ENCODE data around the gene AGO3. TPM values are rescaled to one million over a fixed set of nuclear protein-coding genes. Genes with fewer than 3 reads are reported as not detected.

The AGO3 gene
- total and polyA plus RNA-seq, 2 of the 13 experiments (the other 11 are each of a cell fraction or from before 2014, with no cell fraction given): 21.2 to 27.1 TPM

GRCh38 chr1:35883635-35884101 lies 47.2 kb upstream of the AGO3 start (continued):
- no peak for TF ChIP-seq ELF4 (CRISPR knock-in tag; IDR thresholded peaks at IDR 0.05; ENCODE audit: borderline replicate concordance)
- TF ChIP-seq ZNF740 (CRISPR knock-in tag; IDR thresholded peaks at IDR 0.05): peak; percentile 48; the same call in 1 of the 2 replicates
- no peak for TF ChIP-seq BHLHE40 (IDR thresholded peaks at IDR 0.05; ENCODE audit: low read length)
- no peak for TF ChIP-seq MAFG (CRISPR knock-in tag; IDR thresholded peaks at IDR 0.05)
- no peak for TF ChIP-seq BORCS8-MEF2B (CRISPR knock-in tag; IDR thresholded peaks at IDR 0.05)
- no peak for TF ChIP-seq TFDP1 (CRISPR knock-in tag; IDR thresholded peaks at IDR 0.05; ENCODE audit: borderline replicate concordance)
- no peak for TF ChIP-seq GPN1 (CRISPR knock-in tag; IDR thresholded peaks at IDR 0.05; ENCODE audit: borderline replicate concordance)
- no peak for TF ChIP-seq ZNF513 (CRISPR knock-in tag; conservative IDR thresholded peaks at IDR 0.05)
- TF ChIP-seq EEA1 (CRISPR knock-in tag; IDR thresholded peaks at IDR 0.05; ENCODE audit: borderline replicate concordance): no peak
- no peak for TF ChIP-seq ZNF567 (CRISPR knock-in tag; IDR thresholded peaks at IDR 0.05; ENCODE audit: borderline replicate concordance)
- peak; percentile 45; the same call in 1 of the 2 replicates for TF ChIP-seq ZFX (CRISPR knock-in tag; IDR thresholded peaks at IDR 0.05; ENCODE audit: low read depth)
- TF ChIP-seq AGO2 (optimal IDR thresholded peaks at IDR 0.05; ENCODE audit: low read depth, low read length): no peak
- no peak for TF ChIP-seq ARID5B (CRISPR knock-in tag; IDR thresholded peaks at IDR 0.05)
- no peak for TF ChIP-seq ZBTB3 (CRISPR knock-in tag; IDR thresholded peaks at IDR 0.05; ENCODE audit: borderline replicate concordance, low read depth)
- no peak for TF ChIP-seq HOXA9 (CRISPR knock-in tag; IDR thresholded peaks at IDR 0.05; ENCODE audit: borderline replicate concordance)
- TF ChIP-seq ZNF687 (CRISPR knock-in tag; IDR thresholded peaks at IDR 0.05): peak; percentile 62
